A549 treated with AZD2906 at 1 μM for 4 hours (cell line): ENCODE results near the gene ARF5. TPM values are rescaled to one million over a fixed set of nuclear protein-coding genes. Genes with fewer than 3 reads are reported as not detected.

ENCODE experiments used
- total RNA-seq: library from RNA; stranded (reverse); fragments of 200-300 nt; extraction: Qiagen RNA extraction; gene quantifications from 5 replicates; pipeline ENCODE4 v1.2.3, GENCODE V29; 2022

The ARF5 gene
- total RNA-seq = 164 to 201 TPM (median 167 TPM) in 5 replicates

GRCh38 chr7:127588019-127588696 is at the start of gene ARF5:
ARF5 (plus strand) TSS chr7:127588411; CDS start chr7:127588499, 88 bp downstream.

GRCh38 chr7:127585044-127585953 is 2.9 kb upstream of the ARF5 start, which contains the start of gene GCC1:
GCC1 (minus strand) TSS chr7:127585596; CDS start chr7:127585182, 414 bp downstream.

GRCh38 chr7:127618042-127618441 is 29.8 kb downstream of the ARF5 start, which contains the start of gene PAX4:
PAX4 (minus strand) TSS chr7:127618142; CDS start chr7:127615928, 2,214 bp downstream.

Other genes with a start within 250 kb of the ARF5 start
- gene ZNF800, start 195.7 kb upstream of the ARF5 start, total RNA-seq = 8.4 to 13.3 TPM (median 9.9 TPM) in 5 replicates
- gene GCC1, start 2.8 kb upstream of the ARF5 start, total RNA-seq = 13.2 to 15.4 TPM (median 13.5 TPM) in 5 replicates
- gene FSCN3, start 5.3 kb downstream of the ARF5 start, total RNA-seq = 0.10 to 0.30 TPM (median 0.15 TPM) in 5 replicates
- not detected in 5 replicates for gene PAX4, start 29.7 kb downstream of the ARF5 start, total RNA-seq
- gene SND1, start 63.8 kb downstream of the ARF5 start, total RNA-seq = 97.4 to 110 TPM (median 102 TPM) in 5 replicates